Measurements from ENCODE around the gene CFTR.

Gene CFTR

DNA sequence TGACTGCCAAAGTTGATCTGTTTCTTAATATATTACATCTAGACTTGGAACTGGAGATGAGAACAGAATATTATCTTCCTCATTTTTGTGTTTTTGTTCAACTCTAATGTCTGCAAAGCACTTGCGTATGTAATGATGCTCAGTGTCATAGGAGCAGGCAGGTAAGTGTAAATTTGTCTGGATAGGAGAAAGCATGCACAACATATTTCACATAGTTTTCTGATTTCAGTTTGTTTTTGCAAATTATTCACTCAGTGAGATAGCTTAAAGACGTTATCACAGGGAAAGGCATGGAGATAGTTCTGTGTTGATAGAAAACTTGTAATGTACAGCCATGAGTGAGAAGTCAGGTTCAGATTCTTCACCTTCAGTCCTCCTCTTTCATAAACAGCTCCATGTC is 84.8 kb downstream of the CFTR start:
- Histone ChIP-seq H3K27ac (no peak overlapping the region), H3K36me3 (no peaks in the 10 kb centered on the region), H3K27me3 (no peaks in the 10 kb centered on the region), H3K4me3 (ENCODE audit: low read depth in 1 of 2, low read length in 1 of 2) (no peak overlapping the region), H3K9me3 (no peaks in the 10 kb centered on the region), H3K4me1 (ENCODE audit: control insufficient read depth in 1 of 2, insufficient read depth in 1 of 2, low read depth in 1 of 2, low read length in 1 of 2) (no peaks in the 10 kb centered on the region)
- TF ChIP-seq, protein P1, sequence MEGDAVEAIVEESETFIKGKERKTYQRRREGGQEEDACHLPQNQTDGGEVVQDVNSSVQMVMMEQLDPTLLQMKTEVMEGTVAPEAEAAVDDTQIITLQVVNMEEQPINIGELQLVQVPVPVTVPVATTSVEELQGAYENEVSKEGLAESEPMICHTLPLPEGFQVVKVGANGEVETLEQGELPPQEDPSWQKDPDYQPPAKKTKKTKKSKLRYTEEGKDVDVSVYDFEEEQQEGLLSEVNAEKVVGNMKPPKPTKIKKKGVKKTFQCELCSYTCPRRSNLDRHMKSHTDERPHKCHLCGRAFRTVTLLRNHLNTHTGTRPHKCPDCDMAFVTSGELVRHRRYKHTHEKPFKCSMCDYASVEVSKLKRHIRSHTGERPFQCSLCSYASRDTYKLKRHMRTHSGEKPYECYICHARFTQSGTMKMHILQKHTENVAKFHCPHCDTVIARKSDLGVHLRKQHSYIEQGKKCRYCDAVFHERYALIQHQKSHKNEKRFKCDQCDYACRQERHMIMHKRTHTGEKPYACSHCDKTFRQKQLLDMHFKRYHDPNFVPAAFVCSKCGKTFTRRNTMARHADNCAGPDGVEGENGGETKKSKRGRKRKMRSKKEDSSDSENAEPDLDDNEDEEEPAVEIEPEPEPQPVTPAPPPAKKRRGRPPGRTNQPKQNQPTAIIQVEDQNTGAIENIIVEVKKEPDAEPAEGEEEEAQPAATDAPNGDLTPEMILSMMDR (IDR thresholded peaks at IDR 0.05), result no peak

GRCh38 chr7:117565226-117565625 is 85.4 kb downstream of the CFTR start:
- TF ChIP-seq, protein P1 (IDR thresholded peaks at IDR 0.05), result no peak
- Histone ChIP-seq H3K4me1 (ENCODE audit: control insufficient read depth in 1 of 2, insufficient read depth in 1 of 2, low read depth in 1 of 2, low read length in 1 of 2) (no peaks in the 10 kb centered on the region), H3K9me3 (no peaks in the 10 kb centered on the region), H3K4me3 (ENCODE audit: low read depth in 1 of 2, low read length in 1 of 2) (no peak overlapping the region), H3K27me3 (no peaks in the 10 kb centered on the region), H3K27ac (no peak overlapping the region), H3K36me3 (no peaks in the 10 kb centered on the region)

DNA sequence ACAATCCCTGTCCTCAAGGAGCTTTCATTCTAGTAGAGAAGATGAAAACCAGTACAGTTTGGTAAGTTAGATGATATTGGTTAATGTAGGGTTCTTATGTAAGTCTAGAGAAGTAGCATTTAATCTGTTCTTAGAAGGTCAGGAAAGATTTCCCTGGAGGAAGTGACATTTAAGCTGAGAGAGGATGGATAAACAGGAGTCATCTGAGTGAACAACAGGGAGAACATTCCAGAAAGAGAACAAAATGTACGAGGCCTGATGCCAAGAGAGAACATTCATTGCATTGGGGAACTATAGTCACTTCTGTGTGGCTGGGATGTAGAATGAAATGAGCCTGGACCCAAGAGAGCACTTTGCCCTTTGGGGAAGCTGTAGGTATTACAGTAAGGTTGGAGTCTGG is 88.0 kb downstream of the CFTR start:
- no peaks in the 10 kb centered on the region for H3K36me3 ChIP-seq
- TF ChIP-seq, protein P1 (IDR thresholded peaks at IDR 0.05), result no peak
- H3K27me3 ChIP-seq, result no peaks in the 10 kb centered on the region
- no peak overlapping the region for H3K4me3 ChIP-seq (ENCODE audit: low read depth in 1 of 2, low read length in 1 of 2)
- H3K4me1 ChIP-seq (ENCODE audit: control insufficient read depth in 1 of 2, insufficient read depth in 1 of 2, low read depth in 1 of 2, low read length in 1 of 2), result no peaks in the 10 kb centered on the region
- no peaks in the 10 kb centered on the region for H3K9me3 ChIP-seq
- H3K27ac ChIP-seq, result no peak overlapping the region

- no peaks in the 10 kb centered on the region for H3K36me3 ChIP-seq
- H3K4me3 ChIP-seq (ENCODE audit: low read depth in 1 of 2, low read length in 1 of 2), result no peak overlapping the region
- no peaks in the 10 kb centered on the region for H3K9me3 ChIP-seq
- H3K4me1 ChIP-seq (ENCODE audit: control insufficient read depth in 1 of 2, insufficient read depth in 1 of 2, low read depth in 1 of 2, low read length in 1 of 2), result no peaks in the 10 kb centered on the region
- H3K27me3 ChIP-seq, result no peaks in the 10 kb centered on the region
- no peak overlapping the region for H3K27ac ChIP-seq
- TF ChIP-seq, protein P1 (IDR thresholded peaks at IDR 0.05), result no peak
Observed at GRCh38 chr7:117572856-117573620, 93.2 kb downstream of the CFTR start.

- no peak overlapping the region for H3K27ac ChIP-seq
- no peaks in the 10 kb centered on the region for H3K4me1 ChIP-seq (ENCODE audit: control insufficient read depth in 1 of 2, insufficient read depth in 1 of 2, low read depth in 1 of 2, low read length in 1 of 2)
- H3K9me3 ChIP-seq, result no peaks in the 10 kb centered on the region
- no peak overlapping the region for H3K4me3 ChIP-seq (ENCODE audit: low read depth in 1 of 2, low read length in 1 of 2)
- H3K36me3 ChIP-seq, result no peaks in the 10 kb centered on the region
- TF ChIP-seq, protein P1 (IDR thresholded peaks at IDR 0.05), result no peak
- H3K27me3 ChIP-seq, result no peaks in the 10 kb centered on the region
Observed at GRCh38 chr7:117581424-117581823, 101.6 kb downstream of the CFTR start.
